ENCODE results near the gene SMTNL2. TPM values are rescaled to one million over a fixed set of nuclear protein-coding genes. Genes with fewer than 3 reads are reported as not detected.

The SMTNL2 gene
- polyA plus RNA-seq, 1 of the 3 experiments (the other 2 are of a cell fraction) = not detected

DNA sequence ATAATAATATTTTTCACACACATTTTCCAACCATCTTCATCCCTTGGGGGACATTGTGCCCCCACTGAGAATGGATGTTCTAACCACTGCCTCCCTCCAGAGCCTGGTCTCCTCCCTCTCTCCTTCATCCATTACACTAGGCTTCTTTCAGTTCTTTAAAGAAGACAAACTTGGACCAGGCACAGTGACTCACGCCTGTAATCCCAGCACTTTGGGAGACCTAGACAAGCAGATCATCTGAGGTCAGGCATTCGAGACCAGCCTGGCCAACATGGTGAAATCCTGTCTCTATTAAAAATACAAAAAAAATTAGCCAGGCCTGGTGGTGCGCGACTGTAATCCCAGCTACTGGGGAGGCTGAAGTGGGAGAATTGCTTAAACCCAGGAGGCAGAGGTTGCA lies 50.6 kb downstream of the SMTNL2 start:
- ChIA-PET POLR2A (interaction anchor here (0.6 kb wide), 1 partner anchor 68 kb away, joined by 3 read pairs; no protein-coding TSS in a partner anchor), CTCF (no interaction called here)
- Histone ChIP-seq H3K4me2 (no peak overlapping the region), H3K79me2 (ENCODE audit: insufficient read depth) (no peaks in the 10 kb centered on the region), H3K9ac (no peak overlapping the region), H3K36me3 (replicated peaks in 1 of 2; ENCODE audit: control insufficient read depth in 1 of 2, insufficient read depth in 2 of 2, low read length in 1 of 2) (no peaks in the 10 kb centered on the region), H3K4me1 (ENCODE audit: control insufficient read depth in 1 of 2, insufficient read depth in 2 of 2, low read depth in 1 of 2, low read length in 1 of 2) (peaks cover 0 to 6% of the 10 kb centered on the region in 2 experiments; a peak in 1 of 4 replicates), H2AFZ (ENCODE audit: low read depth) (no peak overlapping the region), H3K27ac (ENCODE audit: low read depth in 2 of 2, low read length in 1 of 2) (no peak overlapping the region), H3K4me3 (ENCODE audit: low read depth in 2 of 2, low read length in 1 of 2) (no peak overlapping the region), H4K20me1 (ENCODE audit: insufficient read depth) (no peaks in the 10 kb centered on the region), H3F3A (replicated peaks; ENCODE audit: insufficient read depth) (no peaks in the 10 kb centered on the region), H3K9me2 (no peaks in the 10 kb centered on the region), H3K9me3 (no peaks in the 10 kb centered on the region), H3K27me3 (ENCODE audit: insufficient read depth) (peaks cover 35% of the 10 kb centered on the region)
- DNase-seq = no peak
- no peak for TF ChIP-seq RCOR1 (IDR thresholded peaks at IDR 0.05; ENCODE audit: low read length)
- TF ChIP-seq FOXJ3 (CRISPR knock-in tag; IDR thresholded peaks at IDR 0.05) = no peak
- TF ChIP-seq, protein P1, sequence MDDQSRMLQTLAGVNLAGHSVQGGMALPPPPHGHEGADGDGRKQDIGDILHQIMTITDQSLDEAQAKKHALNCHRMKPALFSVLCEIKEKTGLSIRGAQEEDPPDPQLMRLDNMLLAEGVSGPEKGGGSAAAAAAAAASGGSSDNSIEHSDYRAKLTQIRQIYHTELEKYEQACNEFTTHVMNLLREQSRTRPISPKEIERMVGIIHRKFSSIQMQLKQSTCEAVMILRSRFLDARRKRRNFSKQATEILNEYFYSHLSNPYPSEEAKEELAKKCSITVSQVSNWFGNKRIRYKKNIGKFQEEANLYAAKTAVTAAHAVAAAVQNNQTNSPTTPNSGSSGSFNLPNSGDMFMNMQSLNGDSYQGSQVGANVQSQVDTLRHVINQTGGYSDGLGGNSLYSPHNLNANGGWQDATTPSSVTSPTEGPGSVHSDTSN (IDR thresholded peaks at IDR 0.05) = no peak
- TF ChIP-seq MEF2A (IDR thresholded peaks at IDR 0.05; ENCODE audit: borderline replicate concordance, low read depth) = no peak
- no peak for TF ChIP-seq SIN3A (IDR thresholded peaks at IDR 0.05; ENCODE audit: borderline replicate concordance, low read depth, low read length)
- TF ChIP-seq JUND (IDR thresholded peaks at IDR 0.05) = no peak
- TF ChIP-seq NFIC (IDR thresholded peaks at IDR 0.05; ENCODE audit: borderline replicate concordance) = no peak
- no peak for TF ChIP-seq CHD2 (IDR thresholded peaks at IDR 0.05; ENCODE audit: low read length, partially characterized antibody)
- no peak for TF ChIP-seq FOSL2 (IDR thresholded peaks at IDR 0.05; ENCODE audit: borderline replicate concordance, low read depth)
- no peak for TF ChIP-seq MXI1 (IDR thresholded peaks at IDR 0.05; ENCODE audit: low read depth, low read length)
- TF ChIP-seq, protein P2, sequence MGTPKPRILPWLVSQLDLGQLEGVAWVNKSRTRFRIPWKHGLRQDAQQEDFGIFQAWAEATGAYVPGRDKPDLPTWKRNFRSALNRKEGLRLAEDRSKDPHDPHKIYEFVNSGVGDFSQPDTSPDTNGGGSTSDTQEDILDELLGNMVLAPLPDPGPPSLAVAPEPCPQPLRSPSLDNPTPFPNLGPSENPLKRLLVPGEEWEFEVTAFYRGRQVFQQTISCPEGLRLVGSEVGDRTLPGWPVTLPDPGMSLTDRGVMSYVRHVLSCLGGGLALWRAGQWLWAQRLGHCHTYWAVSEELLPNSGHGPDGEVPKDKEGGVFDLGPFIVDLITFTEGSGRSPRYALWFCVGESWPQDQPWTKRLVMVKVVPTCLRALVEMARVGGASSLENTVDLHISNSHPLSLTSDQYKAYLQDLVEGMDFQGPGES (IDR thresholded peaks at IDR 0.05; ENCODE audit: low read depth, low read length) = no peak
- TF ChIP-seq YY1 (IDR thresholded peaks at IDR 0.05; ENCODE audit: low read depth) = no peak
- TF ChIP-seq SMC3 (IDR thresholded peaks at IDR 0.05; ENCODE audit: low read depth, low read length) = no peak
- no peak for TF ChIP-seq NRF1 (IDR thresholded peaks at IDR 0.05; ENCODE audit: low read depth, low read length)
- 31% methylated on average over 4 of the region's 4 CpGs for WGBS (ENCODE audit: low lambda C conversion rate)

DNA sequence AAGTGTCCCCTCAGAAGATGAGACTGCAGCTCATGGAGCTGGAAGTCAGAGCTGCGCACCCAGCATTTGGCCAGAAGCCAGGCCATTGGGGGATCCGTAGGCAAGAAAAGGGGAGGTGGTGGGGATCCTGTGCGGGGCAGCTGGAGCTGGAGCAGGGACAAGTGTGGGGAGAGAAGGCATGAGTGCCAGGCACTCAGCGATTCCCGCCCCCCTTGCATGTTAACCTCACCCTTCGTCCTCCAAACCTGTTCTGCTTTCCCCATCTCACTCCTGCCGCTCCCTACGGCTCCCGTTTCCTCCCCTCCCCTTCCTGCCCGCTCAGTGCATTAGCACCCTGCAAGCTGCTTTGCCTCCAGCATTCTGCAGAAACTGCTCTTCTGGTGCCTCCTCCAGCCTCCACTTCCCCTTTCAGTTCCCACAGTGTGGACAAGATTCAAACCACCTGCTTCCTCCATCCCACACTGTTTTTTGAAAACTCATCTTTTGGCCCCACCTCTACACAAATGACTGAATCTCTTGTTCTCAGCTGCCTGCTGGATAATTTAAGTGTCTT lies 51.6 kb downstream of the SMTNL2 start:
- peaks cover 0 to 6% of the 10 kb centered on the region in 2 experiments; a peak in 1 of 4 replicates for H3K4me1 ChIP-seq (ENCODE audit: control insufficient read depth in 1 of 2, insufficient read depth in 2 of 2, low read depth in 1 of 2, low read length in 1 of 2)
- H3K4me2 ChIP-seq = no peak overlapping the region
- no peak for DNase-seq
- 7% methylated on average over 10 of the region's 10 CpGs for whole genome bisulfite sequencing (ENCODE audit: low lambda C conversion rate)
- no peaks in the 10 kb centered on the region for H3F3A ChIP-seq (replicated peaks; ENCODE audit: insufficient read depth)
- no peaks in the 10 kb centered on the region for H3K9me3 ChIP-seq
- no peaks in the 10 kb centered on the region for H3K36me3 ChIP-seq (replicated peaks in 1 of 2; ENCODE audit: control insufficient read depth in 1 of 2, insufficient read depth in 2 of 2, low read length in 1 of 2)
- no peaks in the 10 kb centered on the region for H4K20me1 ChIP-seq (ENCODE audit: insufficient read depth)
- no peak for TF ChIP-seq MEF2A (IDR thresholded peaks at IDR 0.05; ENCODE audit: borderline replicate concordance, low read depth)
- TF ChIP-seq MXI1 (IDR thresholded peaks at IDR 0.05; ENCODE audit: low read depth, low read length) = no peak
- no peak for TF ChIP-seq NRF1 (IDR thresholded peaks at IDR 0.05; ENCODE audit: low read depth, low read length)
- TF ChIP-seq GATA2 (CRISPR knock-in tag; IDR thresholded peaks at IDR 0.05) = no peak
- TF ChIP-seq, protein P1 (IDR thresholded peaks at IDR 0.05) = no peak
- TF ChIP-seq FOXM1 (IDR thresholded peaks at IDR 0.05; ENCODE audit: low read depth) = no peak
- TF ChIP-seq, protein P3, sequence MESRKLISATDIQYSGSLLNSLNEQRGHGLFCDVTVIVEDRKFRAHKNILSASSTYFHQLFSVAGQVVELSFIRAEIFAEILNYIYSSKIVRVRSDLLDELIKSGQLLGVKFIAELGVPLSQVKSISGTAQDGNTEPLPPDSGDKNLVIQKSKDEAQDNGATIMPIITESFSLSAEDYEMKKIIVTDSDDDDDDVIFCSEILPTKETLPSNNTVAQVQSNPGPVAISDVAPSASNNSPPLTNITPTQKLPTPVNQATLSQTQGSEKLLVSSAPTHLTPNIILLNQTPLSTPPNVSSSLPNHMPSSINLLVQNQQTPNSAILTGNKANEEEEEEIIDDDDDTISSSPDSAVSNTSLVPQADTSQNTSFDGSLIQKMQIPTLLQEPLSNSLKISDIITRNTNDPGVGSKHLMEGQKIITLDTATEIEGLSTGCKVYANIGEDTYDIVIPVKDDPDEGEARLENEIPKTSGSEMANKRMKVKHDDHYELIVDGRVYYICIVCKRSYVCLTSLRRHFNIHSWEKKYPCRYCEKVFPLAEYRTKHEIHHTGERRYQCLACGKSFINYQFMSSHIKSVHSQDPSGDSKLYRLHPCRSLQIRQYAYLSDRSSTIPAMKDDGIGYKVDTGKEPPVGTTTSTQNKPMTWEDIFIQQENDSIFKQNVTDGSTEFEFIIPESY (IDR thresholded peaks at IDR 0.05; ENCODE audit: borderline replicate concordance, low read depth) = no peak
- TF ChIP-seq ELF1 (IDR thresholded peaks at IDR 0.05) = no peak
- TF ChIP-seq FOSL2 (IDR thresholded peaks at IDR 0.05; ENCODE audit: borderline replicate concordance, low read depth) = no peak
- TF ChIP-seq EZH2phosphoT487 (IDR thresholded peaks at IDR 0.05; ENCODE audit: borderline replicate concordance, low read depth) = no peak
- no peak for TF ChIP-seq SMC3 (IDR thresholded peaks at IDR 0.05; ENCODE audit: low read depth, low read length)
- ChIA-PET CTCF (interaction anchor here (0.6 to 2.0 kb wide), 5 partner anchors 9 to 215 kb away, joined by 3 to 17 read pairs (median 4); no protein-coding TSS in a partner anchor), POLR2A (no interaction called here)
- H3K27me3 ChIP-seq (ENCODE audit: insufficient read depth) = peaks cover 37% of the 10 kb centered on the region
- H3K79me2 ChIP-seq (ENCODE audit: insufficient read depth) = no peaks in the 10 kb centered on the region
- no peaks in the 10 kb centered on the region for H3K9me2 ChIP-seq
- H2AFZ ChIP-seq (ENCODE audit: low read depth) = no peak overlapping the region
- no peak overlapping the region for H3K27ac ChIP-seq (ENCODE audit: low read depth in 2 of 2, low read length in 1 of 2)
- no peak overlapping the region for H3K4me3 ChIP-seq (ENCODE audit: low read depth in 2 of 2, low read length in 1 of 2)
- no peak overlapping the region for H3K9ac ChIP-seq

Data from SK-N-SH (cell line).